ENCODE measurements around the gene XPNPEP2.

XPNPEP2 gene

DNA sequence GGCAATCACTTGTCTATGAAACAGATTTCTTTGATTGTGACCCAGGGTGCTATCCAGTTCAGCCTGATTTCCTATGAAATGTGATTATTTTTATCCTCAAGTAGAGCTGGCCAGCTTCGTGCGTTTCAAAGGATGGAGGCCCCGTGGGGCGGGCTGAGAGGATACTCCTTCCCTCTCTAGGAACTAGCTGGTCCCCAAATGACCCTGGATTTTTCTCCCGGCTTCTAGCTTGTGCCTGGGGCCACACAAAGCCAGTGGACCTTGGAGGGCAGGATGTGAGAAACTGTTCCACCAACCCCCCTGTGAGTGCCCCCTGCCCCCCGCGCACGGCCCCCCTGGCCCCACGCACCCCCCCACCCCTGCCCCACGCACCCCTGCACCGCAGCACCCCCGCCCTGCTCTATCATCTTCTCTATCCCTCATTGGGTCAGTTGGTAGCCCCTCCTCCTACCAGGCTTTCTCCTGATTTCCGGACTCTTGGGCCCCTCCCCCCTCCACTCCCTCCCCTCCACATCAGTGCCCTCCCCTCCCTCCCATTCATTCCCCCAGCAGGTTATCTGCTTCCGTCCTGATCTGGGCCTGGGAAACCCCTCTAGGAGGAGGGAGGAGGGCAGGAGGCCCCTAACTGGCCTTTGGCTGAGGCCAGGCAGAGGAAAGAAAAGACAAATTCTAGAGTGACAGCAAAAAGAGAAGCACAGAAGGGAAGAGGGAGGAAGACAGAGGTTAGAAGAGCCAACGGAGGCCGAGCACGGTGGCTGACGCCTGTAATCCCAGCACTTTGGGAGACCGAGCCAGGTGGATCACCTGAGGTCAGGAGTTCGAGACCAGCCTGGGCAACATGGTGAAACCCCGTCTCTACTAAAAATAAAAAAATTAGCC is 3.3 kb downstream of the XPNPEP2 start:
- TF ChIP-seq, protein P1, sequence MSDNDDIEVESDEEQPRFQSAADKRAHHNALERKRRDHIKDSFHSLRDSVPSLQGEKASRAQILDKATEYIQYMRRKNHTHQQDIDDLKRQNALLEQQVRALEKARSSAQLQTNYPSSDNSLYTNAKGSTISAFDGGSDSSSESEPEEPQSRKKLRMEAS (IDR thresholded peaks at IDR 0.05): no peak
- TF ChIP-seq NFIC (IDR thresholded peaks at IDR 0.05) (no peak), EGR1 (IDR thresholded peaks at IDR 0.05) (no peak), TEAD4 (IDR thresholded peaks at IDR 0.05) (no peak), FOXM1 (IDR thresholded peaks at IDR 0.05; ENCODE audit: borderline replicate concordance, low read depth) (no peak), TCF12 (IDR thresholded peaks at IDR 0.05; ENCODE audit: low read depth) (no peak), ZBTB7A (IDR thresholded peaks at IDR 0.05; ENCODE audit: low read depth) (no peak)
- TF ChIP-seq, protein P2, sequence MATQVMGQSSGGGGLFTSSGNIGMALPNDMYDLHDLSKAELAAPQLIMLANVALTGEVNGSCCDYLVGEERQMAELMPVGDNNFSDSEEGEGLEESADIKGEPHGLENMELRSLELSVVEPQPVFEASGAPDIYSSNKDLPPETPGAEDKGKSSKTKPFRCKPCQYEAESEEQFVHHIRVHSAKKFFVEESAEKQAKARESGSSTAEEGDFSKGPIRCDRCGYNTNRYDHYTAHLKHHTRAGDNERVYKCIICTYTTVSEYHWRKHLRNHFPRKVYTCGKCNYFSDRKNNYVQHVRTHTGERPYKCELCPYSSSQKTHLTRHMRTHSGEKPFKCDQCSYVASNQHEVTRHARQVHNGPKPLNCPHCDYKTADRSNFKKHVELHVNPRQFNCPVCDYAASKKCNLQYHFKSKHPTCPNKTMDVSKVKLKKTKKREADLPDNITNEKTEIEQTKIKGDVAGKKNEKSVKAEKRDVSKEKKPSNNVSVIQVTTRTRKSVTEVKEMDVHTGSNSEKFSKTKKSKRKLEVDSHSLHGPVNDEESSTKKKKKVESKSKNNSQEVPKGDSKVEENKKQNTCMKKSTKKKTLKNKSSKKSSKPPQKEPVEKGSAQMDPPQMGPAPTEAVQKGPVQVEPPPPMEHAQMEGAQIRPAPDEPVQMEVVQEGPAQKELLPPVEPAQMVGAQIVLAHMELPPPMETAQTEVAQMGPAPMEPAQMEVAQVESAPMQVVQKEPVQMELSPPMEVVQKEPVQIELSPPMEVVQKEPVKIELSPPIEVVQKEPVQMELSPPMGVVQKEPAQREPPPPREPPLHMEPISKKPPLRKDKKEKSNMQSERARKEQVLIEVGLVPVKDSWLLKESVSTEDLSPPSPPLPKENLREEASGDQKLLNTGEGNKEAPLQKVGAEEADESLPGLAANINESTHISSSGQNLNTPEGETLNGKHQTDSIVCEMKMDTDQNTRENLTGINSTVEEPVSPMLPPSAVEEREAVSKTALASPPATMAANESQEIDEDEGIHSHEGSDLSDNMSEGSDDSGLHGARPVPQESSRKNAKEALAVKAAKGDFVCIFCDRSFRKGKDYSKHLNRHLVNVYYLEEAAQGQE (IDR thresholded peaks at IDR 0.05; ENCODE audit: low read depth): no peak
- TF ChIP-seq, protein P3, sequence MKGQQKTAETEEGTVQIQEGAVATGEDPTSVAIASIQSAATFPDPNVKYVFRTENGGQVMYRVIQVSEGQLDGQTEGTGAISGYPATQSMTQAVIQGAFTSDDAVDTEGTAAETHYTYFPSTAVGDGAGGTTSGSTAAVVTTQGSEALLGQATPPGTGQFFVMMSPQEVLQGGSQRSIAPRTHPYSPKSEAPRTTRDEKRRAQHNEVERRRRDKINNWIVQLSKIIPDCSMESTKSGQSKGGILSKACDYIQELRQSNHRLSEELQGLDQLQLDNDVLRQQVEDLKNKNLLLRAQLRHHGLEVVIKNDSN (IDR thresholded peaks at IDR 0.05): no peak

DNA sequence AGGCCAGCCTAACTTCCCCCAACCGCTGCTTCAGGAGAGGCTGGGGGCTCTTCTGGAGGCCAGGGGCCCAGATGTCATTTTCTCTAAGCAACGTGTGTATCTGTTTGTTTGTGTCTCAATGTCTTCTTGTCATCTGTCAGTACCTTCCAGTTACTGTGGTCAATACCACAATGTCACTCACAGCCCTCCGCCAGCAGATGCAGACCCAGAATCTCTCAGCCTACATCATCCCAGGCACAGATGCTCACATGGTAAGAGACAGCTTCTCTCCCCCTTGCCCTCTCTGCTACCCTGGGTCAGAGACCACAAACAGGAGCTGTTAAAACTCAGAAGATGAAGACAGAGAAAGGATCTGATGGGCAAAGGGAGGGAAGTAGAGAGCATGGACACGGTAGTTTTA is 5.0 kb downstream of the XPNPEP2 start:
- TF ChIP-seq RAD21 (IDR thresholded peaks at IDR 0.05; ENCODE audit: low read depth) (no peak), NFIC (IDR thresholded peaks at IDR 0.05) (no peak), CEBPB (IDR thresholded peaks at IDR 0.05) (no peak), EP300 (IDR thresholded peaks at IDR 0.05; ENCODE audit: borderline replicate concordance) (no peak), TEAD4 (IDR thresholded peaks at IDR 0.05) (no peak)

DNA sequence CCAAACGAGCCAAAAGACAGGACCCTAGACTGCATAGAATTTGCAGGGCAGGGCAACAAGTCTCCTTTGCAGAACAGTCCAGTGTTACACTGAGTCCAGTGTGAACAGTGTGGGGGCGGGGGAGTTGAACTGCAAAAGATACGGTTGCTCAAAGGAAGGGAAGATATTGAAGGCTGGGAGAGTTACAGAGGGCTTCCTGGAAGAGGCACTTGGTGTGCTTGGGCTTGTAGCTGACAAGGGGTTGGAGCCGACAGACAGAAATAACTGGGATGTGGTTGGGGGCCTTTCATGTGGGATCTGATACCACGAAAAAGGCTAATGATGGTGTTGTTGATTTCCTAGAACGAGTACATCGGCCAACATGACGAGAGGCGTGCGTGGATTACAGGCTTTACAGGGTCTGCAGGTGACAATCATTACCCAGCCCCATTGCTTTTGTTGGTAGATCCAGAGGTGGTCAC is 6.1 kb downstream of the XPNPEP2 start:
- no peak for TF ChIP-seq EGR1 (IDR thresholded peaks at IDR 0.05)
- TF ChIP-seq TAF1 (IDR thresholded peaks at IDR 0.05; ENCODE audit: low read depth): no peak
- TF ChIP-seq TEAD4 (IDR thresholded peaks at IDR 0.05): no peak
- no peak for TF ChIP-seq CREB1 (IDR thresholded peaks at IDR 0.05; ENCODE audit: low read depth)
- TF ChIP-seq, protein P1 (IDR thresholded peaks at IDR 0.05): no peak
- no peak for TF ChIP-seq CEBPB (IDR thresholded peaks at IDR 0.05)
- TF ChIP-seq TCF12 (IDR thresholded peaks at IDR 0.05; ENCODE audit: low read depth): no peak

DNA sequence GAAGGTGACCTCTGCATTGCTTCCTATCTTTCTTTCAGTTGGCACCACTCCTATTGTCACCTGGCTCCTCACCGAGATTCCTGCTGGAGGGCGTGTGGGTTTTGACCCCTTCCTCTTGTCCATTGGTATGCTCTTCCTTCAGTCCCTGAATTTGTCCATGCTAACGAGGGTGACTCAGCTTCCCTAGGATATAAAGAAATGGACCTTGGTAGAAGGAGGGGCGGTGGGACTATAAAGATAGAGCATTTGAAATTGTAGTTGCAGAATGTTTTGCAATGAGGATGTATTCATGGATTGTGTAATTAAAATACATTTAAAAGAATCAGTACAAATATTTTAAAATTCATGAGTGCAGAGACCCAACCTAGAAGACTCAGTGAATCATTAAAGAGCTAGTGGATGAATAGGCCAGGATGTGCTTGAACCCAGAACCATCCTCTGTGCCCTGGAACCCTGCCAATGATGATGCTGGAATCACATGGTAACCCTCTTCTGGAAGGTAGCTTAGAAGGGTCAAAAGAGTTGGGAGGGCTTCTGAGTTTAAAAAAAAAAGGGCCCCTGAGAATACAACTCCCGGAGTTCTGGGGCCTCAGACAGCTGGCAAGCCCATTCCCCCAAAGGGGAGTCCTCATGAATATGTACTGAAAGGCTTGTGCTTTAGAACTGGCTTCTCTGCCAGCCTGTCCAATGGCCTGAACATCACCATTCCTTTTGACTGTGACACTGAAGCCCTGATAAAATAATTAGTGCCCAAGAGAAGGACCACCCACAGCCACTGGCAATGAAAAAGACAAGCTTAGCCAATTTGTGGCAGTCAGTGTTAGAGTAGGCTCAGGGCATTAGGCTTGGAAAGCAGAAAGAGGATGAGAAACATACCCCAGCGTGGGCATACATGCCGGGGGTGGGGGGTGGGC is 8.0 kb downstream of the XPNPEP2 start:
- TF ChIP-seq NFIC (IDR thresholded peaks at IDR 0.05): no peak
- TF ChIP-seq, protein P1 (IDR thresholded peaks at IDR 0.05): no peak
- no peak for TF ChIP-seq RAD21 (IDR thresholded peaks at IDR 0.05; ENCODE audit: low read depth)
- no peak for TF ChIP-seq CREB1 (IDR thresholded peaks at IDR 0.05; ENCODE audit: low read depth)
- TF ChIP-seq TAF1 (IDR thresholded peaks at IDR 0.05; ENCODE audit: low read depth): no peak
- TF ChIP-seq TEAD4 (IDR thresholded peaks at IDR 0.05): no peak
- no peak for TF ChIP-seq ZBTB7A (IDR thresholded peaks at IDR 0.05; ENCODE audit: low read depth)
- TF ChIP-seq YY1 (IDR thresholded peaks at IDR 0.05; ENCODE audit: low read depth): no peak
- no peak for TF ChIP-seq EGR1 (IDR thresholded peaks at IDR 0.05)
- TF ChIP-seq FOXM1 (IDR thresholded peaks at IDR 0.05; ENCODE audit: borderline replicate concordance, low read depth): no peak
- no peak for TF ChIP-seq EP300 (IDR thresholded peaks at IDR 0.05; ENCODE audit: borderline replicate concordance)
- TF ChIP-seq, protein P3 (IDR thresholded peaks at IDR 0.05): no peak
- TF ChIP-seq, protein P2 (IDR thresholded peaks at IDR 0.05; ENCODE audit: low read depth): no peak
- TF ChIP-seq TCF12 (IDR thresholded peaks at IDR 0.05; ENCODE audit: low read depth): no peak

DNA sequence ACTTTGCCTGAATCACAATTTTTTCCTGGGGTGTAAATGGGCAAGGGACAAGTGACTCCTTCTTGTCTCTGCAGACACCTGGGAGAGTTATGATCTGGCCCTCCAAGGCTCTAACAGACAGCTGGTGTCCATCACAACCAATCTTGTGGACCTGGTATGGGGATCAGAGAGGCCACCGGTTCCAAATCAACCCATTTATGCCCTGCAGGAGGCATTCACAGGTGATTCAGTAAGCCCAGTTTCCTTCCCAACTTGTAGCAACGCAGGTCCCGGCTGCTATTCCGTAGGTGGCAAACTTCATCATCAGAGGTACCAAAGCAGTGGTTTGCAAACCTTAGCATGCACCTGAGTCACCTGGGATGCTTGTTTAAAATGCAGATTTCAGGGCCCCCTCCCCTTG is 8.8 kb downstream of the XPNPEP2 start:
- TF ChIP-seq CREB1 (IDR thresholded peaks at IDR 0.05; ENCODE audit: low read depth): no peak
